GM12878 (cell line): ENCODE data around the gene NIPA2. TPM values are rescaled to one million over a fixed set of nuclear protein-coding genes. Genes with fewer than 3 reads are reported as not detected.

ENCODE experiments used
- ATAC-seq: fragments of 200-7000 bp; cut with Tn5 transposase; 3 replicates; pipeline ENCODE4 v1.9.1; 2020; ENCODE audit warnings: mild to moderate bottlenecking, moderate library complexity
- BruUV-seq: library from RNA; stranded (reverse); fragments of 400-500 nt; replicated peaks from 2 replicates; lab custom pipeline; 2021; lab: Mats Ljungman, UMichigan
- CTCF ChIA-PET: fragments of 300-600 bp; sonication (Branson Sonifier 250); formaldehyde crosslinking; extraction: SDS; loops from one replicate; lab custom pipeline; 2021; ENCODE audit warnings: inconsistent platforms; lab: Yijun Ruan, JAX
- POLR2A ChIA-PET: fragments of 350-600 bp; formaldehyde crosslinking; extraction: SDS; loops from one replicate; lab custom pipeline; 2021; ENCODE audit warnings: inconsistent platforms; lab: Charles Lee
- RAD21 ChIA-PET: fragments of 300-600 bp; sonication (Branson Sonifier 250); formaldehyde crosslinking; loops from one replicate; lab custom pipeline; 2023; ENCODE audit warnings: antibody characterized with exemption; ENCODE audit not compliant: unreplicated experiment; lab: Charles Lee
- SMC1A ChIA-PET: fragments of 300-600 bp; sonication (Branson Sonifier 250); formaldehyde crosslinking; loops from one replicate; lab custom pipeline; 2023; ENCODE audit not compliant: unreplicated experiment, uncharacterized antibody; lab: Charles Lee
- DNase-seq: peaks from one replicate; pipeline ENCODE4 v3.0.0-alpha.2; 2011; ENCODE audit warnings: low read depth, low spot score
- FAIRE-seq: peaks from 3 replicates; lab custom pipeline; 2011; peaks lifted over from hg19 to GRCh38; lab: Jason Lieb, UNC
- H2AFZ ChIP-seq: 2 replicates; pipeline ENCODE4 v1.6.0; 2011; ENCODE audit warnings: low read depth, low read length, control low read depth; ENCODE audit not compliant: control insufficient read depth
- H3K27ac ChIP-seq: 2 replicates; pipeline ENCODE4 v1.5.1; 2011; ENCODE audit warnings: control low read depth; ENCODE audit not compliant: control insufficient read depth, insufficient read depth
- H3K27me3 ChIP-seq, 2 experiments: replicated peaks in 1 of 2; 2 replicates each; pipeline versions ENCODE4 v1.6.0 to v1.6.1; 2011; ENCODE audit warnings: low read length in 1 of 2; ENCODE audit not compliant: control insufficient read depth in 2 of 2, insufficient read depth in 2 of 2
- H3K36me3 ChIP-seq, 2 experiments: 2 replicates each; pipeline ENCODE4 v1.5.1; 2011; ENCODE audit warnings: low read length in 1 of 2; ENCODE audit not compliant: control insufficient read depth in 2 of 2, insufficient read depth in 2 of 2
- H3K4me1 ChIP-seq: 2 replicates; pipeline ENCODE4 v1.6.1; 2011; ENCODE audit warnings: mild to moderate bottlenecking, low read length, moderate library complexity, mixed read lengths; ENCODE audit not compliant: control insufficient read depth, insufficient read depth
- H3K4me2 ChIP-seq: 2 replicates; pipeline ENCODE4 v1.6.0; 2011; ENCODE audit warnings: control low read depth; ENCODE audit not compliant: control insufficient read depth, insufficient read depth
- H3K4me3 ChIP-seq: fragments of 200-600 bp; sonication (generic); 2 replicates; pipeline ENCODE4 v1.5.1; 2016
- H3K79me2 ChIP-seq: 2 replicates; pipeline ENCODE4 v1.6.0; 2011; ENCODE audit warnings: low read length; ENCODE audit not compliant: control insufficient read depth, insufficient read depth
- H3K9ac ChIP-seq: 2 replicates; pipeline ENCODE4 v1.8.0; 2011; ENCODE audit warnings: low read length, control low read depth, mixed read lengths; ENCODE audit not compliant: control insufficient read depth, insufficient read depth
- H3K9me3 ChIP-seq: replicated peaks from 3 replicates; pipeline ENCODE4 v1.5.1; 2011; ENCODE audit warnings: mild to moderate bottlenecking, low read length; ENCODE audit not compliant: control insufficient read depth, insufficient read depth
- H4K20me1 ChIP-seq: 2 replicates; pipeline ENCODE4 v1.6.0; 2011; ENCODE audit not compliant: control insufficient read depth, insufficient read depth
- ATF2 ChIP-seq: IDR thresholded peaks from 2 replicates; pipeline ENCODE4 v1.6.1; 2012; ENCODE audit warnings: low read length, inconsistent platforms
- ATF7 ChIP-seq: fragments of 450-650 bp; IDR thresholded peaks from 2 replicates; pipeline ENCODE4 v1.6.1; 2016; ENCODE audit warnings: low read depth, mild to moderate bottlenecking
- CBX3 ChIP-seq: fragments of 200-600 bp; sonication (generic); IDR thresholded peaks from 2 replicates; pipeline ENCODE4 v1.6.1; 2016; ENCODE audit warnings: low read depth, borderline replicate concordance
- CBX5 ChIP-seq: sonication (generic); IDR thresholded peaks from 2 replicates; pipeline ENCODE4 v1.6.1; 2016; ENCODE audit warnings: low read depth, moderate library complexity, mild to moderate bottlenecking, inconsistent platforms
- KAT2A ChIP-seq: conservative IDR thresholded peaks from 2 replicates; pipeline ENCODE4 v1.6.1; 2011; ENCODE audit warnings: low read depth, low read length; ENCODE audit not compliant: control insufficient read depth
- KDM1A ChIP-seq: fragments of 200-600 bp; sonication (generic); IDR thresholded peaks from 2 replicates; pipeline ENCODE4 v1.6.1; 2016; ENCODE audit warnings: borderline replicate concordance
- MTA3 ChIP-seq: IDR thresholded peaks from 2 replicates; pipeline ENCODE4 v1.6.1; 2012; ENCODE audit warnings: low read length, inconsistent platforms, borderline replicate concordance
- NFYB ChIP-seq: IDR thresholded peaks from 2 replicates; pipeline ENCODE4 v1.6.1; 2011; ENCODE audit warnings: low read depth, mild to moderate bottlenecking, low read length, improper control_type of control experiment, moderate library complexity; ENCODE audit not compliant: insufficient read depth
- POLR2A ChIP-seq: IDR thresholded peaks from 2 replicates; pipeline ENCODE4 v1.6.1; 2011; ENCODE audit warnings: low read depth, mild to moderate bottlenecking, low read length
- SP1 ChIP-seq: IDR thresholded peaks from one replicate; pipeline ENCODE4 v1.6.1; 2011; ENCODE audit warnings: low read depth, low read length
- SREBF2 ChIP-seq: IDR thresholded peaks from 2 replicates; pipeline ENCODE4 v1.6.1; 2012; ENCODE audit warnings: mild to moderate bottlenecking, low read length
- SUPT20H ChIP-seq: IDR thresholded peaks from 2 replicates; pipeline ENCODE4 v1.6.1; 2011; ENCODE audit warnings: low read depth, mild to moderate bottlenecking, low read length, moderate library complexity, borderline replicate concordance; ENCODE audit not compliant: control insufficient read depth
- TCF7 ChIP-seq: IDR thresholded peaks from 2 replicates; pipeline ENCODE4 v1.6.1; 2014; ENCODE audit warnings: antibody characterized with exemption, borderline replicate concordance
- WGBS: methylation state at CpG from one replicate; pipeline ENCODE4 v1.1.6; 2016; ENCODE audit warnings: low lambda C conversion rate; ENCODE audit not compliant: insufficient replicate concordance, insufficient coverage; ENCODE audit errors: missing lambda C conversion rate; 5-methylcytosine and 5-hydroxymethylcytosine counted together
- in situ Hi-C: fragments of 300-500 bp; cut with MboI; formaldehyde crosslinking; loops from 9 replicates; pipeline ENCODE4 v1.14.3; 2018; ENCODE audit warnings: mixed read lengths
- intact Hi-C: fragments of 100-400 bp; cut with micrococcal nuclease; formaldehyde crosslinking; loops from one replicate; pipeline ENCODE4 v1.14.2; 2022; ENCODE audit not compliant: unreplicated experiment
- polyA plus RNA-seq, 11 experiments: library from polyadenylated mRNA; depleted of rRNA in 4 of 11; unstranded in 6 of 11; stranded (reverse) in 5 of 11; fragments of >200 nt; fragmentation: Nextera tagmentation in 4 of 11; fragmentation: Illumina TruSeq in 1 of 11; extraction: Ambion mirVana in 4 of 11; extraction: Trizol in 1 of 11; gene quantifications; 1 replicate in 1 of 11; 2 replicates in 10 of 11; pipeline versions ENCODE4 v1.2.1 to v1.2.3, GENCODE V29; 2011 to 2016; ENCODE audit warnings: inconsistent platforms in 2 of 11, missing spikeins in 2 of 11, low read depth in 1 of 11
- total RNA-seq, 4 experiments: library from RNA; depleted of rRNA in 3 of 4; stranded (reverse); fragments of >200 nt in 3 of 4; fragmentation: Illumina TruSeq in 1 of 4; extraction: Trizol in 1 of 4; gene quantifications; 2 replicates each; pipeline versions ENCODE4 v1.2.1 to v1.2.3, GENCODE V29; 2013 to 2021

The NIPA2 gene
- total and polyA plus RNA-seq, 10 of the 15 experiments (the other 5 are each of a cell fraction or from before 2014, with no cell fraction given): 24.4 to 159 (median 96.5) TPM

GRCh38 chr15:22794063-22794462 lies 44.4 kb upstream of the NIPA2 start:
- peaks cover 35% of the 10 kb centered on the region for H3K4me1 ChIP-seq
- H3K9ac ChIP-seq: no peak overlapping the region
- H3K36me3 ChIP-seq: peaks cover 3 to 5% of the 10 kb centered on the region in 2 experiments; a peak in 3 of 4 replicates
- BruUV-seq: no TSS peak
- H3K4me2 ChIP-seq: no peak overlapping the region
- DNase-seq (no peak), FAIRE-seq (no peak), ATAC-seq (no peak)
- intact Hi-C loops: no loop called here
- H3K27me3 ChIP-seq: no peaks in the 10 kb centered on the region
- ChIA-PET SMC1A (no interaction called here), RAD21 (no interaction called here), CTCF (no interaction called here), POLR2A (no interaction called here)
- no peak overlapping the region for H3K4me3 ChIP-seq
- H3K27ac ChIP-seq: no peak overlapping the region
- no peaks in the 10 kb centered on the region for H4K20me1 ChIP-seq
- in situ Hi-C loops: no loop called here
- TF ChIP-seq ATF7: no peak
- TF ChIP-seq KDM1A: no peak
- TF ChIP-seq CBX3: no peak
- TF ChIP-seq SUPT20H: no peak
- TF ChIP-seq NFYB: no peak
- TF ChIP-seq POLR2A: no peak
- TF ChIP-seq MTA3: no peak
- TF ChIP-seq KAT2A: no peak
- TF ChIP-seq SP1: no peak
- TF ChIP-seq SREBF2: no peak
- no peak for TF ChIP-seq TCF7
- TF ChIP-seq ATF2: no peak
- no peak for TF ChIP-seq CBX5
- TF ChIP-seq, all 136 proteins: peak for 0
- WGBS: 82% methylated on average over 4 of the region's 4 CpGs
- Histone ChIP-seq H3K9me3 (peaks cover 6% of the 10 kb centered on the region; the same call in 2 of the 3 replicates), H2AFZ (no peak overlapping the region), H3K79me2 (peaks cover 68% of the 10 kb centered on the region)
